ENCODE results near the gene RUNDC3A. TPM values are rescaled to one million over a fixed set of nuclear protein-coding genes. Genes with fewer than 3 reads are reported as not detected.

RUNDC3A gene
- polyA plus RNA-seq, 1 experiment: 0.11 TPM

- Histone ChIP-seq H3K27ac (ENCODE audit: low read depth, low read length) (no peak overlapping the region), H3K27me3 (ENCODE audit: control insufficient read depth, insufficient read depth, low read length) (no peaks in the 10 kb centered on the region), H3K9me3 (ENCODE audit: control insufficient read depth, insufficient read depth, low read length) (no peaks in the 10 kb centered on the region; the same call in 1 of the 2 replicates), H3K4me3 (ENCODE audit: low read depth, low read length) (no peak overlapping the region)
- no peak for TF ChIP-seq CTCF (IDR thresholded peaks at IDR 0.05; ENCODE audit: low read depth, low read length)
- ChIA-PET POLR2A (interaction anchor here (0.6 kb wide), 1 partner anchor 13 kb away, joined by 3 read pairs; no protein-coding TSS in a partner anchor), CTCF (interaction anchor here (0.6 kb wide), 1 partner anchor 8 kb away, joined by 3 read pairs; no protein-coding TSS in a partner anchor)
- DNase-seq (ENCODE audit: low read depth, low spot score): no peak
Observed at GRCh38 chr17:44354582-44355561, 46.5 kb downstream of the RUNDC3A start.

GRCh38 chr17:44355642-44356099, 47.3 kb downstream of the RUNDC3A start:
- TF ChIP-seq CTCF (IDR thresholded peaks at IDR 0.05; ENCODE audit: low read depth, low read length): no peak
- CTCF ChIA-PET: interaction anchor here (0.6 kb wide), 1 partner anchor 7 kb away, joined by 3 read pairs; no protein-coding TSS in a partner anchor
- Histone ChIP-seq H3K27me3 (ENCODE audit: control insufficient read depth, insufficient read depth, low read length) (no peaks in the 10 kb centered on the region), H3K9me3 (ENCODE audit: control insufficient read depth, insufficient read depth, low read length) (no peaks in the 10 kb centered on the region; the same call in 1 of the 2 replicates), H3K4me3 (ENCODE audit: low read depth, low read length) (no peak overlapping the region), H3K27ac (ENCODE audit: low read depth, low read length) (no peak overlapping the region)
- no peak for DNase-seq (ENCODE audit: low read depth, low spot score)
- POLR2A ChIA-PET: no interaction called here

GRCh38 chr17:44356241-44356640, 47.8 kb downstream of the RUNDC3A start:
- TF ChIP-seq CTCF (IDR thresholded peaks at IDR 0.05; ENCODE audit: low read depth, low read length): no peak
- POLR2A ChIA-PET: no interaction called here
- Histone ChIP-seq H3K9me3 (ENCODE audit: control insufficient read depth, insufficient read depth, low read length) (no peaks in the 10 kb centered on the region; the same call in 1 of the 2 replicates), H3K27me3 (ENCODE audit: control insufficient read depth, insufficient read depth, low read length) (no peaks in the 10 kb centered on the region), H3K27ac (ENCODE audit: low read depth, low read length) (no peak overlapping the region), H3K4me3 (ENCODE audit: low read depth, low read length) (no peak overlapping the region)
- no peak for DNase-seq (ENCODE audit: low read depth, low spot score)
- CTCF ChIA-PET: no interaction called here

GRCh38 chr17:44358066-44358465, 49.7 kb downstream of the RUNDC3A start:
- ChIA-PET CTCF (interaction anchor here (0.7 kb wide), 1 partner anchor 148 kb away, joined by 3 read pairs; no protein-coding TSS in a partner anchor), POLR2A (no interaction called here)
- DNase-seq (ENCODE audit: low read depth, low spot score): no peak
- Histone ChIP-seq H3K4me3 (ENCODE audit: low read depth, low read length) (no peak overlapping the region), H3K27me3 (ENCODE audit: control insufficient read depth, insufficient read depth, low read length) (no peaks in the 10 kb centered on the region), H3K27ac (ENCODE audit: low read depth, low read length) (no peak overlapping the region), H3K9me3 (ENCODE audit: control insufficient read depth, insufficient read depth, low read length) (no peaks in the 10 kb centered on the region; the same call in 1 of the 2 replicates)
- TF ChIP-seq CTCF (IDR thresholded peaks at IDR 0.05; ENCODE audit: low read depth, low read length): no peak

- POLR2A ChIA-PET: no interaction called here
- TF ChIP-seq CTCF (IDR thresholded peaks at IDR 0.05; ENCODE audit: low read depth, low read length): no peak
- H3K27me3 ChIP-seq (ENCODE audit: control insufficient read depth, insufficient read depth, low read length): no peaks in the 10 kb centered on the region
- H3K4me3 ChIP-seq (ENCODE audit: low read depth, low read length): no peak overlapping the region
- CTCF ChIA-PET: interaction anchor here (1.0 kb wide), 1 partner anchor 8 kb away, joined by 3 read pairs; no protein-coding TSS in a partner anchor
- DNase-seq (ENCODE audit: low read depth, low spot score): no peak
- H3K9me3 ChIP-seq (ENCODE audit: control insufficient read depth, insufficient read depth, low read length): no peaks in the 10 kb centered on the region; the same call in 1 of the 2 replicates
- H3K27ac ChIP-seq (ENCODE audit: low read depth, low read length): no peak overlapping the region
Observed at GRCh38 chr17:44359006-44359405, 50.6 kb downstream of the RUNDC3A start.
